C4-2B (cell line): ENCODE measurements around the gene CCSER1.

Experiments used
- CTCF ChIP-seq: fragments of 450-650 bp; conservative IDR thresholded peaks from 2 replicates; pipeline ENCODE4 v1.5.1; 2017; ENCODE audit warnings: mild to moderate bottlenecking
- ZFX ChIP-seq: fragments of 450-650 bp; IDR thresholded peaks from 2 replicates; pipeline ENCODE4 v1.6.1; 2017

DNA sequence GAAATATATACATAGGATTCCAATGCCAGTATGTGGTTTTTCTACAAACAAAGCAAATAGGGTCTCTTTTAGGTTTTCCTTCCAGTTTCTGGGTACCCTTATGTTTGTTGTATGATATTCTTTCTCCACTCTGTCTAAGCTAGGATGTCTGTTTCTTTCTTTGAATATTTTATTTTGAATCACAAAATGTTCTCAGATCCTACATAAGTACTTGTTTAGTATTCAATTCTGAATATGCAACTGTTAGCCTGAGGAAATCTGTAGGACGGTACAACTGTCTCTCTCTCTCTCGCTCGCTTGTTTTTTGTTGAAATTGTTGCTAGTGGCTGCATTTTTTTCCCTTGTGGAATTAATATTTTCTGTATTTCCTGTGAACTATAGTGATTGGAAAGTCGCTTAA lies 163.2 kb downstream of the CCSER1 start:
- TF ChIP-seq CTCF (no peak), ZFX (no peak)
